ENCODE results near the gene CCT8.

DNA sequence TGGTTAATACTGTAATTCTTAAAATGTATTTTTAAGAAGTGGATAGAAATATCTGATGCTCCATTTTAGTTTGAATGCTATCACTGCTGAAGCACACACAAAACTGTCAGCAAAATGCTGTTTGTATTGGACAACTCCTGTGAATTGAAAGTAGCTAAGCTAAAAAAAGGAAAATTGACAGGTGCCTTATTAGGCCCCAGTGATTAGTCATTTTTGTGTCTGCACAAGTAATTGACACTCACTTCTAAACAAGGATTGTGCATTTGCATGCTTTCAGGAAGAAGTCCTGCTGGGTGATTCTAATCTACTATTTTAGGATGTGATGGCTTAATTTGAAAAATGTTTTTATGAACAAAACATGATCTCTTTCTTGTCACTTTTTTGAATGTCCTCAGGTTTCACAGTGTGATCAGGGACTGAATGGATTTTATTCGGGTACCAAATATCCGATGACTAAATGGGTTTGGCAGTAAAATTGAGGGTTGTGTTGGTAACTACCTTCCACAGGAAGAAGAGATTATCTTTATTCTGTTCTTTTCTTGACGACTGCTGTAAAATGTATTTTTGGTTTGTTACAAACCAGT is 44.0 kb upstream of the CCT8 start:
- TF ChIP-seq HMGA2 (CRISPR knock-in tag; IDR thresholded peaks at IDR 0.05) (no peak), KAT7 (CRISPR knock-in tag; IDR thresholded peaks at IDR 0.05; ENCODE audit: borderline replicate concordance) (no peak), NFYB (CRISPR knock-in tag; conservative IDR thresholded peaks at IDR 0.05; ENCODE audit: low read depth) (no peak), ATF6 (CRISPR knock-in tag; IDR thresholded peaks at IDR 0.05) (no peak), ATF3 (CRISPR knock-in tag; conservative IDR thresholded peaks at IDR 0.05) (no peak), JUN (CRISPR knock-in tag; IDR thresholded peaks at IDR 0.05) (no peak), TCF7 (CRISPR knock-in tag; IDR thresholded peaks at IDR 0.05; ENCODE audit: low read depth) (no peak), SOX15 (CRISPR knock-in tag; IDR thresholded peaks at IDR 0.05) (no peak), ESRRA (CRISPR knock-in tag; IDR thresholded peaks at IDR 0.05; ENCODE audit: borderline replicate concordance) (no peak)
- TF ChIP-seq, protein P1, sequence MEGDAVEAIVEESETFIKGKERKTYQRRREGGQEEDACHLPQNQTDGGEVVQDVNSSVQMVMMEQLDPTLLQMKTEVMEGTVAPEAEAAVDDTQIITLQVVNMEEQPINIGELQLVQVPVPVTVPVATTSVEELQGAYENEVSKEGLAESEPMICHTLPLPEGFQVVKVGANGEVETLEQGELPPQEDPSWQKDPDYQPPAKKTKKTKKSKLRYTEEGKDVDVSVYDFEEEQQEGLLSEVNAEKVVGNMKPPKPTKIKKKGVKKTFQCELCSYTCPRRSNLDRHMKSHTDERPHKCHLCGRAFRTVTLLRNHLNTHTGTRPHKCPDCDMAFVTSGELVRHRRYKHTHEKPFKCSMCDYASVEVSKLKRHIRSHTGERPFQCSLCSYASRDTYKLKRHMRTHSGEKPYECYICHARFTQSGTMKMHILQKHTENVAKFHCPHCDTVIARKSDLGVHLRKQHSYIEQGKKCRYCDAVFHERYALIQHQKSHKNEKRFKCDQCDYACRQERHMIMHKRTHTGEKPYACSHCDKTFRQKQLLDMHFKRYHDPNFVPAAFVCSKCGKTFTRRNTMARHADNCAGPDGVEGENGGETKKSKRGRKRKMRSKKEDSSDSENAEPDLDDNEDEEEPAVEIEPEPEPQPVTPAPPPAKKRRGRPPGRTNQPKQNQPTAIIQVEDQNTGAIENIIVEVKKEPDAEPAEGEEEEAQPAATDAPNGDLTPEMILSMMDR (IDR thresholded peaks at IDR 0.05), result no peak
- TF ChIP-seq, protein P2, sequence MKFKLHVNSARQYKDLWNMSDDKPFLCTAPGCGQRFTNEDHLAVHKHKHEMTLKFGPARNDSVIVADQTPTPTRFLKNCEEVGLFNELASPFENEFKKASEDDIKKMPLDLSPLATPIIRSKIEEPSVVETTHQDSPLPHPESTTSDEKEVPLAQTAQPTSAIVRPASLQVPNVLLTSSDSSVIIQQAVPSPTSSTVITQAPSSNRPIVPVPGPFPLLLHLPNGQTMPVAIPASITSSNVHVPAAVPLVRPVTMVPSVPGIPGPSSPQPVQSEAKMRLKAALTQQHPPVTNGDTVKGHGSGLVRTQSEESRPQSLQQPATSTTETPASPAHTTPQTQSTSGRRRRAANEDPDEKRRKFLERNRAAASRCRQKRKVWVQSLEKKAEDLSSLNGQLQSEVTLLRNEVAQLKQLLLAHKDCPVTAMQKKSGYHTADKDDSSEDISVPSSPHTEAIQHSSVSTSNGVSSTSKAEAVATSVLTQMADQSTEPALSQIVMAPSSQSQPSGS (CRISPR knock-in tag; IDR thresholded peaks at IDR 0.05; ENCODE audit: borderline replicate concordance, low read depth), result no peak
- TF ChIP-seq, protein P3, sequence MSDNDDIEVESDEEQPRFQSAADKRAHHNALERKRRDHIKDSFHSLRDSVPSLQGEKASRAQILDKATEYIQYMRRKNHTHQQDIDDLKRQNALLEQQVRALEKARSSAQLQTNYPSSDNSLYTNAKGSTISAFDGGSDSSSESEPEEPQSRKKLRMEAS (CRISPR knock-in tag; IDR thresholded peaks at IDR 0.05), result no peak
- TF ChIP-seq, protein P4, sequence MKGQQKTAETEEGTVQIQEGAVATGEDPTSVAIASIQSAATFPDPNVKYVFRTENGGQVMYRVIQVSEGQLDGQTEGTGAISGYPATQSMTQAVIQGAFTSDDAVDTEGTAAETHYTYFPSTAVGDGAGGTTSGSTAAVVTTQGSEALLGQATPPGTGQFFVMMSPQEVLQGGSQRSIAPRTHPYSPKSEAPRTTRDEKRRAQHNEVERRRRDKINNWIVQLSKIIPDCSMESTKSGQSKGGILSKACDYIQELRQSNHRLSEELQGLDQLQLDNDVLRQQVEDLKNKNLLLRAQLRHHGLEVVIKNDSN (CRISPR knock-in tag; IDR thresholded peaks at IDR 0.05), result no peak

Measured in WTC11 (cell line).